Uterus (tissue), 2 donors: ENCODE data around the gene TADA2A.

Experiments used
- POLR2A ChIP-seq, 2 donors: fragments of 450-650 bp; IDR thresholded peaks; one replicate each; pipeline ENCODE4 v1.6.1; 2016; ENCODE audit warnings: antibody characterized with exemption in 2 of 2, mild to moderate bottlenecking in 1 of 2, moderate library complexity in 1 of 2
- TF ChIP-seq, protein P1 (sequence below), 4 experiments: fragments of 200-600 bp in 2 of 4; fragments of 450-650 bp in 2 of 4; sonication (generic) in 2 of 4; IDR thresholded peaks; one replicate each; pipeline ENCODE4 v1.5.1; 2016 to 2019; ENCODE audit warnings: antibody characterized with exemption in 4 of 4, mild to moderate bottlenecking in 2 of 4, moderate library complexity in 1 of 4

DNA sequence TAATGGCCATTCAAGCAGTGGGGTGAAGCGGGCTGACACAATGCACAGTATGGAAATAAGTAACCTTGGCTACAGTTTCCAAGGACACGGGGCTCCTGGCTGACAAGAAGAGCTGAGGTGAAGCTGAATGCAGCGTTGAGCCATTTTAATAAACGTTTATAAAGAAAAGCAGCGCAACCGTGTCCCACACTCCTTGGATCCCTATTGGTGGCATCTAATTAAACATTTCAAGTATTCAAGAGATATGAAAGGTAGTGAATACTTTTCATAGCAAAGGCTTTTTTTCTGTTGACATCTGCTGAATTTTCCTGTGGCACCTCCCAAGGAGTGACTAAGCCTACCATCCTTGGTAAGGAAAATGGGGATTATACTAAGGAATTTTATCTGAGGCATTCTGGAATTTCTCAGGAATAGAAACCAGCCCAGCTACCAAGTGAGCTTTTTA lies 109.5 kb downstream of the TADA2A start:
- TF ChIP-seq, protein P1, sequence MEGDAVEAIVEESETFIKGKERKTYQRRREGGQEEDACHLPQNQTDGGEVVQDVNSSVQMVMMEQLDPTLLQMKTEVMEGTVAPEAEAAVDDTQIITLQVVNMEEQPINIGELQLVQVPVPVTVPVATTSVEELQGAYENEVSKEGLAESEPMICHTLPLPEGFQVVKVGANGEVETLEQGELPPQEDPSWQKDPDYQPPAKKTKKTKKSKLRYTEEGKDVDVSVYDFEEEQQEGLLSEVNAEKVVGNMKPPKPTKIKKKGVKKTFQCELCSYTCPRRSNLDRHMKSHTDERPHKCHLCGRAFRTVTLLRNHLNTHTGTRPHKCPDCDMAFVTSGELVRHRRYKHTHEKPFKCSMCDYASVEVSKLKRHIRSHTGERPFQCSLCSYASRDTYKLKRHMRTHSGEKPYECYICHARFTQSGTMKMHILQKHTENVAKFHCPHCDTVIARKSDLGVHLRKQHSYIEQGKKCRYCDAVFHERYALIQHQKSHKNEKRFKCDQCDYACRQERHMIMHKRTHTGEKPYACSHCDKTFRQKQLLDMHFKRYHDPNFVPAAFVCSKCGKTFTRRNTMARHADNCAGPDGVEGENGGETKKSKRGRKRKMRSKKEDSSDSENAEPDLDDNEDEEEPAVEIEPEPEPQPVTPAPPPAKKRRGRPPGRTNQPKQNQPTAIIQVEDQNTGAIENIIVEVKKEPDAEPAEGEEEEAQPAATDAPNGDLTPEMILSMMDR (IDR thresholded peaks at IDR 0.05): no peak
- no peak for TF ChIP-seq POLR2A (IDR thresholded peaks at IDR 0.05)
